Measurements from ENCODE around the gene LLGL2.

LLGL2 gene

GRCh38 chr17:75594499-75595283 lies 69.2 kb downstream of the LLGL2 start:
- no peak overlapping the region for H3K4me3 ChIP-seq (ENCODE audit: low read length)
- DNase-seq (ENCODE audit: low read depth) = no peak
- TF ChIP-seq CTCF (IDR thresholded peaks at IDR 0.05; ENCODE audit: insufficient read depth, low read depth, low read length, missing control alignments) = no peak

DNA sequence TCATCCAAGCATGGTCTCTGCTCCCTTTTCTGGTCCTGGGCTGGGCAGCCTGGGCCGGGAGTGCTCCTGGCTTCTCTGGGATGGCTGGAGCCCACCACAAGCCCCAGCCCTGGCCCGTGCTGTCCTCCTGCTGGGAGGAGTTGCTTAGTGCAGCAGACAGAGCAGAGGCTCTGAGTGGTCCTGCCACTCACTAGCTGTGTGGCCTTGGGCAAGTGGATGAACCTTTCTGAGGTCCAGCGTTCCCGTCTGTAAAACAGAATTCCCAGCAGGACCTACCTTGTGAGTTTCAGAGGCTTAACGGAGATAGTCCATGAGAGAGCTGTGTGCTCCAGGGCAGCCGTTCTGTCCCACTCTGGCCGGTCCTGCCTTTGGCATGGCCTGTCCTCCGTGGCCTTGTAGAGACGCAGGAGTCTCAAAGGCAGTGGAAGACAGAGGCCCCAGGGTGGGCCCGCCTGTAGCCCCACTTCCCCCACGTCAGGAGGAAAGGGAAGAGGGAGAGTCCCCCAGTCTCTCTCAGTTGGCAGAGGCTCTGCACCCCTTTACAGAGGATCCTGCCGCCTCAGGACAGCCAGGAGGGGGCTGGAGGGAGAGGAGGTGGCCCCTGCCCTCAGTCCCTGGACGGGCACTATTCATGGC lies 69.9 kb downstream of the LLGL2 start:
- DNase-seq (ENCODE audit: low read depth) = no peak
- H3K4me3 ChIP-seq (ENCODE audit: low read length) = no peak overlapping the region
- TF ChIP-seq CTCF (IDR thresholded peaks at IDR 0.05; ENCODE audit: insufficient read depth, low read depth, low read length, missing control alignments) = no peak

DNA sequence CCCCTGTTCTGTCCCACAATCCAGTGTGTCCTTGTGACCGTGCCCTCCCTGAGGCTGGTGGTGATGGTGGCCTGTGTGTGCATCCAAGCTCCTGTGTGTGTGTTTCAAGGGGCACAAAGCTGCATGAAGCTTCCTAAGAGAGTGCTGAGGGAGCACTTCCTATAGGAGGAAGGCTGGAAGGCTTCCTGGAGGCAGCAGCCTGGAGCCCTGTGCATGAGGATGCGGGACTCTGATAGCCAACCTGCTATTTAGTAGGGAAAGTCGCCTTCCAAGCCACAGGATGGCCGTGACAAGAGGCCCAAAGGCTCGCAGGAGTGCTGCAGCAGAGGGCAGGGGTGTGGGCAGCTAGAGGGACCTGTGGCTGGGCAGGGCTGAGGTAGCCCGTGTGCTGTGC lies 70.4 kb downstream of the LLGL2 start:
- H3K4me3 ChIP-seq (ENCODE audit: low read length) = no peak overlapping the region
- TF ChIP-seq CTCF (IDR thresholded peaks at IDR 0.05; ENCODE audit: insufficient read depth, low read depth, low read length, missing control alignments) = no peak
- no peak for DNase-seq (ENCODE audit: low read depth)

GRCh38 chr17:75596320-75597087 lies 71.0 kb downstream of the LLGL2 start:
- no peak overlapping the region for H3K4me3 ChIP-seq (ENCODE audit: low read length)
- no peak for DNase-seq (ENCODE audit: low read depth)
- TF ChIP-seq CTCF (IDR thresholded peaks at IDR 0.05; ENCODE audit: insufficient read depth, low read depth, low read length, missing control alignments) = no peak

- TF ChIP-seq CTCF (IDR thresholded peaks at IDR 0.05; ENCODE audit: insufficient read depth, low read depth, low read length, missing control alignments) = peak; percentile 75
- peak; percentile 47 for DNase-seq (ENCODE audit: low read depth)
- no peak overlapping the region for H3K4me3 ChIP-seq (ENCODE audit: low read length)
Observed at GRCh38 chr17:75601057-75601987, 75.8 kb downstream of the LLGL2 start.

GRCh38 chr17:75602644-75603043 lies 77.1 kb downstream of the LLGL2 start:
- DNase-seq (ENCODE audit: low read depth) = no peak
- H3K4me3 ChIP-seq (ENCODE audit: low read length) = no peak overlapping the region
- TF ChIP-seq CTCF (IDR thresholded peaks at IDR 0.05; ENCODE audit: insufficient read depth, low read depth, low read length, missing control alignments) = no peak
